ENCODE measurements around the gene SMU1.
"Not testable (repeated sequence)": the region's sequence is repeated elsewhere in the genome, so short reads cannot be mapped to it uniquely, and the experiment has no call there.

SMU1 gene

GRCh38 chr9:33105504-33105903 is 29.0 kb upstream of the SMU1 start:
- DNase-seq, result no peak

GRCh38 chr9:33104401-33104800 is 27.9 kb upstream of the SMU1 start:
- no peak for DNase-seq

GRCh38 chr9:33103501-33104281 is 27.2 kb upstream of the SMU1 start:
- no peak for DNase-seq

- no peak for DNase-seq
These were observed 26.2 kb upstream of the SMU1 start for GRCh38 chr9:33102551-33103210.

GRCh38 chr9:33101104-33101951 is 24.9 kb upstream of the SMU1 start:
- no peak for DNase-seq

- DNase-seq, result no peak
These were observed 23.3 kb upstream of the SMU1 start for GRCh38 chr9:33099754-33100153.

GRCh38 chr9:33097192-33097591 is 20.7 kb upstream of the SMU1 start:
- no peak for DNase-seq

- DNase-seq, result no peak
These were observed 16.2 kb upstream of the SMU1 start for GRCh38 chr9:33092634-33093033.

- not testable (repeated sequence) for DNase-seq
These were observed 9.2 kb upstream of the SMU1 start for GRCh38 chr9:33085672-33086071.

GRCh38 chr9:33082538-33083326 is 6.3 kb upstream of the SMU1 start:
- DNase-seq, result no peak

- no peak for DNase-seq
These were observed 5.7 kb upstream of the SMU1 start for GRCh38 chr9:33082128-33082527.

GRCh38 chr9:33081128-33081851 is 4.8 kb upstream of the SMU1 start:
- DNase-seq, result peak; percentile 33

GRCh38 chr9:33080534-33080933 is 4.1 kb upstream of the SMU1 start:
- DNase-seq, result no peak

GRCh38 chr9:33068991-33069390 is 7.5 kb downstream of the SMU1 start:
- DNase-seq, result no peak

- no peak for DNase-seq
These were observed 11.1 kb downstream of the SMU1 start for GRCh38 chr9:33065157-33066076.

GRCh38 chr9:33051144-33051543 is 25.3 kb downstream of the SMU1 start:
- no peak for DNase-seq

- DNase-seq, result no peak
These were observed 26.7 kb downstream of the SMU1 start for GRCh38 chr9:33049680-33050361.

- DNase-seq, result no peak
These were observed 28.4 kb downstream of the SMU1 start for GRCh38 chr9:33048054-33048465.

GRCh38 chr9:33046061-33046460 is 30.4 kb downstream of the SMU1 start:
- no peak for DNase-seq

GRCh38 chr9:33044677-33045282 is 31.7 kb downstream of the SMU1 start:
- DNase-seq, result no peak
